Islet of Langerhans (tissue), 1 donor: ENCODE measurements around the gene TUBGCP2.

Experiments used
- FAIRE-seq: peaks from one replicate; lab custom pipeline; 2011; peaks lifted over from hg19 to GRCh38; lab: Jason Lieb, UNC

TUBGCP2 gene

DNA sequence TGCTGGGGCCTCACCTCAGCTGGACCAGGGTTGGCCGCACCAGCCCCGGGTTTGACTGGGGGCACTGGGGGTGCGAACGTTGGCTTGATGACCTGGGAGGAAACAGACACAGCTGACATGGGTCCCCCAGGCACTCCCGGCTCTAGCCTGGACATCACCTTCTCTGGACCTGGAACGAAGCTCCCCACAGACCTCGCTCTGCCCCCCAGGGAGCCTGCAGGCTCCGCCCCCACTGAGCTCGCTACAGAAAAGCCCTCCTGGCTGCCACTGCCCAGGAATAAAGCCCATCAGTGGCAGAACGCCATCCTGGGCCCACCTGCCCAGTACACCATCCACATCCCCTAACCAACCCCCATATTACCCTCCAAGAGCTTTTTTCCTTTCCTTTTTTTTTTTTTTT lies 45.0 kb downstream of the TUBGCP2 start:
- no peak for FAIRE-seq

DNA sequence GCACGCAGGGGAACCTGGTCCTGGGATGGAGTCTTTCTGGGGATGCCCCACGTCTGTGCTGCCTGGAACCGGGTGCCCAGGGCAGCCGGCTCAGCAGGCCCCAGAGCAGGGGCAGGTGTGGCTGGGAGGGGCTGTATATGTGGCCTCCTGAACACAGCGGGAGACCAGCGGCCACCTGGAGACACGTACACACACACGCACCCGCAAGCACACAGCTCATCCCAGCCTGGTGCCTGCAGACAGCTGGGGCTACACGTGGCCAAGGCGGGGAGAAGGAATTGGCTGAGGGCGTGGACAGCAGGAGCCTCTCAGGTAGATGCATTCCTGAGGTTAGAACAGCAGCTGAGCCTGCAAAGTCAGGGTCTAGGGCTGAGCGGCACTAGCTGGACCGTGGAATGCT lies 46.0 kb downstream of the TUBGCP2 start:
- no peak for FAIRE-seq

DNA sequence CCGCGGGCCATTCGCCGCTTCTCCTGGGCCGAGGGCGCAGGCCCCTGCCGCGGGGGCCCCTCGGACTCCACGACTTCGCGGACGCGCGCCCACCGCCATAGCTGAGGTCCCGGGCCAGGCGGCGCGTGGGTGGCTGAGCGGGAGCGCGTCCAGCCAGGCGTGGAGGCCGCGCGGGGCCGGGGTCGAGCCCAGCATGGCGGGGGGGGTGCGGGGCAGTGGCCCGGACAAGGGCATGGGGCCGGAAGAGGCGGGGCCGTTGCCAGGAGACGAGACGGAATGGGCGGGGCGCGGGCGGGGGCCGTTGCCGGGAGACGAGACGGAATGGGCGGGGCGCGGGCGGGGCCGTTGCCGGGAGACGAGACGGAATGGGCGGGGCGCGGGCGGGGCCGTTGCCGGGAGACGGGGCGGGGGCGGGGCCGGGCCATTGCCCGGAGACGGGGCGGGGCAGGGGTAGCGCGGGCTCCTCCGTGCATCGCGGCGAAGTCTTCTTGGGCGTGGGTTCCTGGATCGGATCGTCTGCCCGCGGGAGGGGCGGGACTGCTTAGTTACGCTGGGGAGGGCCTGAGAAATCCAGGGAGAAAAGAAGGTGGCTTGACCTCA lies 46.8 kb downstream of the TUBGCP2 start:
- FAIRE-seq, result no peak

DNA sequence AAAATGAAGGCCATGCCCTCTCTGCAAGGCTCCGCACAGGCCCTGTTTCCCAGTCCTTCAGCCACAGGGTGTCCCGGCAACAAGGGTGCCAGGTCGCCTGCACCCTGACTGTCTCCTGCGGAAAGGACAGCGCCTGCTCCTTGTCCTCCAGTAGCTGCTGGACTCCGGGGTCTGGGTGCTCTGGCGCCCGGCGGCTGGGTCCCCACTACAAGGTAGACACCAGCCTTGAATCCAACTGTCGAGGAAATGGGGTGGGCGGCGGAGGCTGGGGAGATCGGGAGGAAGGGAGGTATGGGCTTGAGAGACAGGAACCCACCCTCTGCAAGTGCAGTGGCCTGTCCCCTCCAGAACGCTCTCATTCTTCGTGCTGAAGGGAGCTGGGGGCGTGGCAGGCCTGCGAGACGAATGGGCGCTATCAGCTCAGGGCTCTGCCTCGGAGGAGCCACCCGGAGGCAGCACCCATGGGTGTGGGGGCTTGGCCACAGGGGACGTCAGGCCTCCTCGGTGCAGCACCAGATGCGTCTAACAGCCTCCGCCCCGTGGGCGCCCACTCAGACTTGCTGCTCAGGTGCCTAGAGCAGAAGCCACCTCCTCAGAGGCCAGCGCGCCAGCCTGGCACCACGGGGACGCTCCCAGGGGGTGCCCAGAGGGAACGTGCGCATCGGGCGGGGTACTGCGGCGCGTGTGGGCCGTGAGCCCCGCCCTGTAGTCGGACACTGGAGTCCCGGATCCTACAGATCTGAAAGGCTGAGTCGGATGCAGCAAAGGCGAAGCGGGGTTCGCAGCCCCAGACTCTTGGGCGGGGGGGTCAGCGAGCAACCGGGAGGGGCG lies 47.6 kb downstream of the TUBGCP2 start:
- no peak for FAIRE-seq

DNA sequence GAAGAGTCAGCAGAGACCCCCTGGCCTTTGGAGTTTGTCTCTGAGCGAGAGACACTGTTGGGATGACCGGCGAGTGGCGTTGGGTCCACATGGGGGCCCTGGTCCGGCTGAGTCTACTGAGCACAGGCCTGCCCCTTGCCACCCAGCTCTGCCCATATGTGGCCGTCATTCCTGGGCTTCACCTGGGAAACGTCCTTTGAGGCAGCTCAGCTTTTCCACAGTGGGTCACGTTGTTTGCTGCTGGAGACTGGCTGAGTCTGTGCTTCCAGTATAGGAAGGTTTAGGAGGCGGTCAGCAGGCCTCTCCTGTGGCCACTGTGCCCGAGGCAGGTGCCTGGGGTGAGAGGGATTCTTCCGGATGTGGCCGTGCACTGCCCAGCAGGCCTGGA lies 49.1 kb downstream of the TUBGCP2 start:
- no peak for FAIRE-seq

DNA sequence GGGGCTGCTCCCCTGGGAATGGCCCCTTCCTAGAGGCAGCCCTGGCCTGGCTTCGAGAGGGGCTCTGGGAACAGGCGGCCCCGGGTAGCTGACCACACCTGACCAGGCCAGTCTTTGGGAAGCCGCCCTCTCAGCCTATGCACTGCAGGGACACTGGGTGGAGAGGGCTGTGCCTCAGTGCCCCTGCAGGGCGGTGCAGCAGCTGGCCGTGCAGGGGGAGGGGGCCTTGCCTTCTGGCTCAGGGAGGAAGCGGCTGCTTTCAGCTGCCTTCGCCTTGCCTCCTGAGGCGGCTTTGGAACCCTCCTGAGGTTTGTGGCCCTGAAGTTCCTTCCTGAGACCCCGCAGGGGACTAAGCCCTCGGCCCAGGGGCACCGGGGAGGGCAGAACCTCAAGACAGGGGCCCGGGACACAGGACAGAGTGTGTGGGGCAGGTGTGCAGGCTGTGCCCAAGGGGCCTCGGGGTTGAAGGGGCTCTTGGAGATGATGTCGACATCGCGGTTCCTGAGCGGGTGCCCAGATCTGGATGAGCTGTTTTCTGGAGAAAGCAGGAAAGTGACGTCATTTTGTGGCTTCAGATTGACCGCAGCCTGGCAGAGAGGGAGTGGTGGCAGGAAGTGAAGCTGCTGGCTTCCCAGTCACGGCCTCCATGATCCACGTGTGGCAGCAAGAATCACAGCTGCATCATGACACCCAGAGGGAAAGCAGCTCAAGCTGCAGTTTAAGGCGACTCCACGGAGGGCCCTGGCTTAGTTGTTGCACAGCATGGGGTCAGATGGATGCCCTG lies 49.7 kb downstream of the TUBGCP2 start:
- FAIRE-seq, result no peak

DNA sequence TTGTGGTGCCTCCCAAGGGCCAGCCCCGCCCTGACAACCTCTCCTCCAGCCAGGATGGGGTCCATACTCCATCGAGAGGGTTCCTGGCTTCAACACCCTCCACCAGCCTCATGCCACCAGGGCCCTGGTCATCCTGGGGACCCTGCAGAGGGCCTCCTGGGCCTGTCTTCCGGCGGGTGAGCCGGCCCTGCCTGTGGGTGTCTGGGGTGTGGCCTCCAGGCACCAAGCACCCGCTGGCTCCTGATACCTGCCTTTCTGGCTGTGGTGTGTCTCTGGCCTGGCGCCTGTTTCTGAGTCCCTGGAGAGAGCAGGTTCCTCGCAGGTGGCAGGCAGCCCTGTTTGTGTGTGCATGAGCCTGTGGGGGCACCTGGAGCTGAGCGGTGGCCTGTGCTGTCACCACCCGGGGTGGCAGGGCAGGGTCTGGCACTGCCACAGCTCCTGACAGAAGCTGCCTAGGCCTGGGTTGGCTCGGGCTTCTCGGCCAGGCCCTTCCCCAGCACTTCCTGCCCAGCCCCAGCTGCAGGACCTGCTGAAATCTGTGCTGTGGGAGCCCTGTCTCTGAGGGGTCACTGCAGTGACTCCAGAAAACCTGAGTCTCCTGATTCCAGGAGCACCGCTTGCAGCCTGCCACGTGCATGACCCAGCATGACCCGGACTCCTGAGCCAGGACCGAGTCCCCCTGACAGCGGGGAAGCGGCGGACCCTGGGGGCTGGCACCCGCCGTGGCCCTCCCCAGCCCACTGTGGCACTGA lies 50.4 kb downstream of the TUBGCP2 start:
- FAIRE-seq, result no peak

DNA sequence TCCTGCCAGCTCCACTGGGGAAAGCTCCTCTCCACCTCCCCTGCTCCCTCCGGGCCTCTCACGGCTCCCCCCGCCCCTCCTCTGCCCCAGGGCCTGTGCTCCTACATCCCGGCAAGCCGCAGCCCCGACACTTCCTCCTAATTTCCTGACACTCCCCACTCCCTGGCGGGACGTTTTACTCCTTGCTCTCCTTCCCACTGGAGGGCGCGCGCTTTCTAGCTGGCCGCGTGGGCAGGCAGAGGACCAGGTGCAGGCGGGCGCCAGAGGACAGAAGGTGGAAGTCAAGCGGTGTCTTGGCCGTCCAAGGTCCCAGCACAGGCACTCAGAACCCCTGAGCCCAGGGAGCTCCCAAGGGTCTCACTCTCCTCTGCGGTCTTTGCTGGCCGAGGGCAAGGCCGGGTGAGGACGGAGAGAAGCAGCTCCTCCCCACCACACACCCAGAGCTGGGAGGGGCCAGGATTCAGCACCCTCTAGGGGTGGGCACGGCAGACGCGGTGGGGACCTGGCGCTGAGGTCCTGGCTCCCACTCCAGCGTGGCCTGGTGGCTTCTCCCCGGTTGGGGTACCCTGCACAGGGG lies 51.1 kb downstream of the TUBGCP2 start:
- no peak for FAIRE-seq

DNA sequence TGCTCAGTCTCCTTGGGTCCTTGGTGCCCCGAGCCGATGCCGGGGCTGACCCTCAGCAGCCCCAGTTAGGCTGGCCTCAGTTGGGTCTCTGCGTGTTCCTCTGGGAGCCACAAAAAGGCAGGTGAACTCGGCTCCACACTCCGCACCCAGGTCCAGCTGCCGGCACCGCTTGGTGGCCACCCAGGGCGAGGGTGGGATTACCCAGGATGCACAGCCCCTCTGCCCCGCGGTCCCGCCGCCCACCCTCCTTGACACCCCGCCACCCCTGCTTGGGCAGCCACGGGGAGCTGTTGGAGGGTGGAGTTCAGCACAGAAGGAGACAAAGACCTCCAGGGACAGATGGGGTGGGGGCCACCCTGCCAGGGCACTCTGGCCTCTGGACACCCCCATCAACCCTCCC lies 53.3 kb downstream of the TUBGCP2 start:
- FAIRE-seq, result no peak

DNA sequence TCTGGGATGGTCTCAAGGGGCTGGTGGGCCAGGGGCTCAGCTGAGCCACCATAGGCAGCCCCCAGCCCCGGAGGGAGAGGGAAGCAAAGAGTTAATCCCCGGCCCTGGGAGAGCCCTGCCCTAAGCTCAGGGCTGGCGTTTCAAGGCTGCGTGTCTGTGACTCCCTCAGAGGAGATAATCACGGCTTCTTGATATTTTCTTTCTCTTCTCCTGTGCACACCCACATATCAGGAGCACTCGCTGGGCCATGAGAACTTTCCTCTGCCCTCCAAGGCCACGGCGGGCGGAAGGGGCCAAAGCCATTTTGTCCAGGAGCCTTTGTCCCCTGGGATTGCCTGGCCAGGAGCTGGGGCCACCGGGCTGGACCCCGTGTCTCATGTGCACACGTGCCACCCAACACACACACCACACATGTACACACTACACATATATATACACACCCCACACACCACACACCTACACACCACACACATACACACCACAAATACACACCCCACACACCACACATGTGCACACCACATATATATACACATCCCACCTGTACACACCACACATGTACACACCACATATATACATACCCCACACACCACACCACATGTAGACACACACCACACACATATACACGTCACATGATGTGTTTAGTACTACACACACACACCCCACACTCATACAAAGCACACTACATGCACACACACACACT lies 54.1 kb downstream of the TUBGCP2 start:
- no peak for FAIRE-seq

DNA sequence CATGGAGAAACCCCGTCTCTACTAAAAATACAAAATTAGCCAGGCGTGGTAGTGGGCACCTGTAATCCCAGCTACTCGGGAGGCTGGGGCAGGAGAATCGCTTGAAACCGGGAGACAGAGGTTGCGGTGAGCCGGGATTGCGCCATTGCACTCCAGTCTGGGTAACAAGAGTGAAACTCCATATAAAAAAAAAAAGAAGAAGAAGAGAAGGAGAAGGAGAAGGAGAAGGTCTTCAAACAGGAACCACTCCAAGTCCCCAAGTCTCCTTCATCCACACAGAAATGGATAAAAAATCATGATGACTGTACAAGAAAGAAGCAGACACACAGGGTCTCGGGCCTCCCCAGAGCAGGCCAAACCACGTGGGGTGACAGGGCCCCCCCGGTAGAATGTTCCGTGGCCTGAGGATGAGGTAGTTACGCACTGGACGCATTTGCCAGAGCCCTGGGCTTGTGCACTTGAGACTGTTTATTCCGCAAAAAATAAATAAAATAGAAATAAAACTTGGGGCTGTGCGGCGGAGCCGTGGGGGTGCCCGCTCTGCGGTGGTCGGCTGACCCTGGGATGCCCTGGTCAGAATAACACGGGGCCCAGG lies 55.2 kb downstream of the TUBGCP2 start:
- no peak for FAIRE-seq

DNA sequence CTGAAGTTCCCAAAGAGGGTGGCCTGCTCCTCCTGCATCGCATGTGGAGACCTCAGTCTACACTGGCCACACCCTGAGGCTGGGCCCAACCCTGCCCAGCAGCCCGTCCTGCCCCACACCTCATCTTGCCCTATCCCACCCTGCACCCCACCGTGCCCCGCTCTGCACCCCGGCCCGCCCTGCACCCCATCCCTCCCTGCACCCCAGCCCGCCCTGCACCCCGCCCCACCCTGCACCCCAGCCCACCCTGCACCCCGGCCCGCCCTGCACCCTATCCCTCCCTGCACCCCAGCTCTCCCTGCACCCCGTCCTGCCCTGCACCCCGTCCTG lies 56.5 kb downstream of the TUBGCP2 start:
- FAIRE-seq, result no peak

DNA sequence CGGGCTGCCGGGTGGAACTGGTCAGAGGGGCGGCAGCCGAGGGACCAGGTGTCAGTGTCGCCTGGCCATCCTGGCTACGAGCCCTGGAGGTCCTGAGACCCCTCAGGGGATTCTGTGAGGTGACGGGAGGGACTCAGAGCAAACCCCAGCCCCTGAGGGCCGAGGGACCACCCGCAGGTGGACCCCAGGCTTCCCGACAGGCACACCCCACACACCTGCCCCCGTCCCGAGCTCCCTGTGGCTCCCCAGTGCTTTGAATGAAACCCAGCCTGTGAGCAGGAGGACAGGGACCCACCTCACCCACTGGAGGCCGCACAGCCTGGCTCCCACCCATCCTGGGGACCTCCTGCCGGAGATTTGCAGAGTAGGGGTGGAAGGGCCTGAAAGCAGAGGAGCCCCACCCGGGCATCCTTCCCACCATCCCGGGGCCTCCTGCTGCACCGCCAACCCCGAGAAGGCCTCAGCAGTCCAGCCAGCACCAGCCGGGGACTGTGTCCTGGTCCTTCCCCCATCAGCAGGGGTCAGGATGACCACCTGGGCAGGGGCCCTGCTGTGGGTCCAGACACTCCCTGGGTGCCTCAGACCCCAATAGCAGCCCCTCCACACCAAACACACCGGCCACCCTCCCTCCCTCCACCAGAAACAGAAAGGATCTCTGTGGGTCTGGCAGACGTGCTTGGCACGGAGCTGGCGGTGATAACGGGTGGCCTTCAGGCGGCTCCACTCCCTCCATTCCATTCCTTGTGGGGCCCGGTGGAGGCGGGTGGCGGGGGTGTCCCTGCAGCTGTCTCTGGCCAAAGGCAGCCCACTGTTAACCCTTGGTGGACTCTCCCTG lies 57.1 kb downstream of the TUBGCP2 start:
- FAIRE-seq, result no peak

DNA sequence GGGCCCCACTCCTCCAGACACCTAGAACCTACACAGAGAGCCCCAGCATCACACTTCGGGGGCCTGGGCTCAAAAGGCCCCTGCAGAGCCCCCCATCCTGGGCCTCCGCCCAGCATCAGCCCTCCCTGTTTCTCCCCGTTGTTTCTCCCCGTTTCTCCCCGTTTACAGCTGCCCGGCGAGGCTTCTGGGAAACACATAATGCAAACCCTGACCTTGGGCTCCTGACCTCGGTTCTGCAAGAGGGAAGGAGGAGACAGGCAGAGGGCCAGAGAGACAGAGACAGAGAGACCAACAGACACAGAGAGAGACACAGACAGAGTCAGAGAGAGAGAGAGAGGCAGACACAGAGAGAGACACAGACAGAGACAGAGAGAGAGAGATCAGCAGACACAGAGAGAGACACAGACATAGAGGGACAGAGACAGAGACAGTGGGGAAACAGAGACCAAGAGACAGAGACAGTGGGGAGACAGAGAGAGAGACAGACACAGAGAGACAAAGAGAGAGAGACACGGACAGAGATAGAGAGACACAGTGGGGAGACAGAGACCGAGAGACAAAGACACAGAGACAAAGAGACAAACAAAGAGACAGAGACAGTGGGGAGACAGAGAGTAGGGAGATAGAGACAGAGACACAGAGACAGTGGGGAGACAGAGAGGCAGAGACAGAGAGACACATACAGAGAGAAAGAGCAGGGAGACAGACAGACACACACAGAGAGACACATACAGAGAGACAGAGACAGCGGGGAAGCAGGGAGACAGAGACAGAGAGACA lies 58.5 kb downstream of the TUBGCP2 start:
- no peak for FAIRE-seq

DNA sequence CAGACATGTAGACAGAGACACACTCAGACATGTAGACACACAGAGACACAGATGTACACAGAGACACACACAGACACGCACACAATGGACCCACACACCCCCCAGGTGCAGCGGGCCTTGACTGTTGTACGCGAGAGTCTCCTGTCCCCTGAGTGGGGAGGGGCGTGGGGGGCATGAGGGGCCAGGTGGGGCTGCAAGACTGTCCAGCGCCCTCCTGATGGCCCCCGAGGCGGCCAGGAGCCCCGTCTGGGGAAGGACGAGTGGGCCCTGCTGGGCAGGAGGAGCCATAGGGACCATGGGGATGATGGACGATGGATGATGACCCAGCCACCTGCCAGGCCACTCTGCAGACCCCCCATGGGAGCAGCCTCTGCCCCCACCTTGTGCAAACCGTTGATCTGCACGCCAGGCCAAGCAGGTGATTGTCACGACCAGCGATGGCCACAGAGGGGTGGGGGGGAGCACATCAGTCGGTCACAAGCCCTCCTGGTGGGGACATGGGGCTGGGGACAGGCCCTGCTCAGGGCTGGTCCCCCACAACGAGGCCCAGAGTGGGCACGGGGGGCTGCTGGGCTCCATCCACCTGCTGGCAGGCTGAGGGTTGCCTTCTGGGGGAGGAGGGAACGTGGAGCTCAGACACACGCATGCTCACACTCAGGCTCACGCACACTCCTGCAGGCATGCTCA lies 59.4 kb downstream of the TUBGCP2 start:
- FAIRE-seq, result no peak

DNA sequence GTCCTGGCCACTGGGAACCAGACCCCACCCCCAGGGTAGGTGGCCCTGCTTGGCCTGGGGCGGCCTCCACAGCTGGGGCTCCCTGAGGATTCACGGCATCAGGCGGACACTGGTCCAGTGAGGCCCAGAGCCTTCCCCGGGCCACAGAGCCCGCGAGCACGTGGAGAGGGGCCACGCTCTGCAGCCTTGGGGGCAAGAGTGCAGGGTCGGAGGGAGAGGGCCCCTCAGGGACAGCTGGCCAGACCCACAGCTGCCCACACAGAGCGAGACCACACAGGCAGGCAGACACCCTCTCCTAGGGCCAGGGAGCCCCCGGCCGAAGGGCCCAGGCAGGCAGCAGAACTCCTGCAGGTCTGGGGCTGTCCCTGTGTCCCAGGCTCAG lies 60.3 kb downstream of the TUBGCP2 start:
- no peak for FAIRE-seq

DNA sequence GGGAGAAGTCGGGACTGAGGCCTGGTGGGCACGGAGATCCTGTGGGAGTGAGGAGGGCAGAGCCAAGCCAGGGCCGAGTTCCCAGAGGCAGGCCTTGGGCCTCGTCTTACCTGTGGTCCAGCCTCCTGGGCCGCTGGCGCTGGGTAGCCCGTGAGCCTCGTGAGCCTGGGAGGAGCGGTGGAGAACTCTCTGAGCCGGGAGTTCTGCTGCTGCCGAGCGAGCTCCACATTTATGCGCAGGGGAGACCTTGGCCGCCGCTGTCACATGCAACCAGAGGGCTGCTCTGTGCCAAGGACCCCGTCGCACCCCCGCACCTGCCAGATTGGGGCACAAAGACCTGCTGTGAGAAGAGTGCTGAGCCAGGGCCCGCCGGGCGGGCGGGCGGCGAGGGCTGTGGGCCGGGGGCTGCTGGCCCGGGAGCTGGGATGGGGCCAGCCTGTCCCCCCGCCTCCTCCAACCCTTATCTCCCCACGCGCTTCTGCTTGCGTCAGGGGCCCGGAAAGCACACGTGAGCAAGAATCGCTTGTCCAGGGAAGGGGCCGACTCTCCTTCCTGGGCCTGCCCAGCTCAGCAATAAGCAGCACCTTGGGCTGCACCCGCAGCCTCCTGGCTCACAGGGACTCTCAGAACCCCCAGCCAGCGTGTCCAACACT lies 60.9 kb downstream of the TUBGCP2 start:
- no peak for FAIRE-seq

DNA sequence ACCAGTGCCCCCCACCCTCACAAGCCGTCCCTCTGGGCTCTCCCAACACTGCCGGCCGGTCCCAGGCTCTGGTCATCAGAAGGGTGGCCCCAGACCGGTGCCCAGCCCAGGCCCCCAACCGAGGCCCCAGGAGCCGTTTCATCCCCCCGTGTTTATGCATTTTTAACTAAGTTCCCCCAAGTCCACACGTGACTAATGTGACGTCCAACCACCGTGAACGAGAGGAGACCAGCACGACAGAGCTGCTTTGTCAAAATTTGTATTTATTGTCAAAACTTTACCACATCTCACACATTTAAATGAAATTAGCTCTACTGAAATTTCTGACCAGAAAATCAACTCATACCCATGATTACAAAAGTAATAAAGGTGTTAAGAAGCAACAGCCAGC lies 62.4 kb downstream of the TUBGCP2 start:
- FAIRE-seq, result no peak
